Smooth muscle cell of the brain vasculature (primary cell): Measurements from ENCODE around the gene CFAP65.
A peak's percentile ranks its signal among the peaks of the same experiment; 100 is the strongest.

Experiments
- DNase-seq: peaks from one replicate; pipeline ENCODE4 v3.0.0-alpha.2; 2012; ENCODE audit warnings: low read depth, low spot score

Gene CFAP65

GRCh38 chr2:219041252-219041651, at the start of gene CFAP65:
CFAP65 (minus strand) TSS chr2:219041516; CDS start chr2:219039048, 2,468 bp downstream.
- DNase-seq = no peak

GRCh38 chr2:219090436-219091299, 49.4 kb upstream of the CFAP65 start:
- DNase-seq = no peak

GRCh38 chr2:219089330-219089729, 48.0 kb upstream of the CFAP65 start:
- DNase-seq = no peak

- no peak for DNase-seq
Observed at GRCh38 chr2:219087848-219088247, 46.5 kb upstream of the CFAP65 start.

- no peak for DNase-seq
Observed at GRCh38 chr2:219087361-219087760, 46.0 kb upstream of the CFAP65 start.

GRCh38 chr2:219086196-219086595, 44.9 kb upstream of the CFAP65 start:
- no peak for DNase-seq

- DNase-seq = no peak
Observed at GRCh38 chr2:219084791-219085190, 43.5 kb upstream of the CFAP65 start.

- no peak for DNase-seq
Observed at GRCh38 chr2:219082332-219082958, 41.1 kb upstream of the CFAP65 start.

- DNase-seq = no peak
Observed at GRCh38 chr2:219081701-219082331, 40.5 kb upstream of the CFAP65 start.

- DNase-seq = no peak
Observed at GRCh38 chr2:219081096-219081495, 39.8 kb upstream of the CFAP65 start.

- no peak for DNase-seq
Observed at GRCh38 chr2:219079417-219079816, 38.1 kb upstream of the CFAP65 start.

- DNase-seq = no peak
Observed at GRCh38 chr2:219078951-219079350, 37.6 kb upstream of the CFAP65 start.

GRCh38 chr2:219078126-219078525, 36.8 kb upstream of the CFAP65 start:
- no peak for DNase-seq

- DNase-seq = no peak
Observed at GRCh38 chr2:219076253-219076652, 34.9 kb upstream of the CFAP65 start.

- DNase-seq = peak; percentile 24
Observed at GRCh38 chr2:219073413-219074129, 32.3 kb upstream of the CFAP65 start.

- no peak for DNase-seq
Observed at GRCh38 chr2:219072741-219073250, 31.5 kb upstream of the CFAP65 start.

- no peak for DNase-seq
Observed at GRCh38 chr2:219071131-219071816, 30.0 kb upstream of the CFAP65 start.

- no peak for DNase-seq
Observed at GRCh38 chr2:219065484-219065883, 24.2 kb upstream of the CFAP65 start.

- DNase-seq = no peak
Observed at GRCh38 chr2:219062081-219062480, 20.8 kb upstream of the CFAP65 start.

- no peak for DNase-seq
Observed at GRCh38 chr2:219060821-219061791, 19.8 kb upstream of the CFAP65 start, which contains the start of gene IHH. IHH (minus strand) TSS chr2:219060921; CDS start chr2:219060467, 454 bp downstream.
